Measurements from ENCODE around the gene FNIP2.

FNIP2 gene

DNA sequence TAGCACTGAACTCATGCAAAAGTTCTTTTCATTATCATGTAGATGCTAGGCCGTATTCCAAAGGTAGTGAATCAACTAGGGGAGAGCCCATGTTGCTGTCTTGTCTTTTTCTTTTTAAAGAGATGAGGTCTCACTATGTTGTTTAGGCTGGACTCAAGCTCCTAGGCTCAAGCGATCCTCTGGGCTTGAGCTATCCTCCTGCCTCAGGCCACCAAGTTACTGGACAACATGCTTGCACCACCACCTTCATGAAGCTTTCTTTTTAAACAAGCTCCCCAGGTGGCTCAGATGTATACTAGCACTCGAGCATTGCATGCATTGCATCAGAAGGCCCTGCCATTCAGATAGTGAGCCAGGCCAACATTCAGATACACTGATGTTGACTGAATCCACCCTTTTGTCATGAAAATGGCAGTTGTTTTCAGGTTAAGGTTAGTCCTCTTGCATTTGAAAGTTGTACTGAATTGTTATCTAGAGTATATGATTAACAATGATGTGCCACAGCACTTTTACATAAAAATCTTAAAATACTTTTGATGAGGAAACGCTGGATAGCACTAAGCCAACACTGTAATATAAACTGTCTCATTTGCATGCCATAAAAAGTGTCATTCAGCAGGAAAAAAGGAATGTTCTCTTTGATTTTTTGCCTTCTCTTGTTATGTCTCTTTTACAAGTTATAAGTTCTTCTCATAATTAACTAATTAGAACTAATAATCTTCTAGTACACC lies 76.7 kb downstream of the FNIP2 start:
- 11% methylated on average over 4 of the region's 4 CpGs for WGBS
- H3K36me3 ChIP-seq (ENCODE audit: insufficient read depth, low read length): no peaks in the 10 kb centered on the region

DNA sequence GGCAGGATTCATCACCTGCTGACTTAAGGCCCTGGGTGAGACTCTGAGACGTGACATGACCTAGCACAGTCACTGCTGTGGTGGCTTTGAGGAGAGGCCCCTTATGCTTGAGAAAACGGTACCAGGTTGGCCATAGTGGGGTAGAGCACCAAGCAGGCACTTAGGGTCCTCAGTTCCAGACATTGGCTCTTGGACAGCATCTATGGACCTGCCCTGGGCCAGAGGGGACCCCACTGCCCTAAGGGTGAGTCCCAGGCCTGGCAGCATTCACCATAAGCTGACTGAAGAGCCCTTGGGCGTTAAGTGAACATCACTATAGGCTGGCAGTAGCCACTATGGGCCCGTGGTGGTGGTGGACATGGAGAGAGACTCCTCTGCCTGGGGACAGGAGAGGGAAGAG lies 78.7 kb downstream of the FNIP2 start:
- 92% methylated on average over 4 of the region's 4 CpGs for WGBS
- H3K27ac ChIP-seq (ENCODE audit: low read depth, low read length): no peak overlapping the region
- H3K4me3 ChIP-seq (ENCODE audit: low read length): no peak overlapping the region
- no peak overlapping the region for H3K9ac ChIP-seq (ENCODE audit: low read depth, low read length)
- no peaks in the 10 kb centered on the region for H3K9me3 ChIP-seq (ENCODE audit: insufficient read depth, low read depth, low read length)
- no peaks in the 10 kb centered on the region for H3K36me3 ChIP-seq (ENCODE audit: insufficient read depth, low read length)
- H3K27me3 ChIP-seq (ENCODE audit: insufficient read depth, low read length): no peaks in the 10 kb centered on the region
- peaks cover 31% of the 10 kb centered on the region for H3K4me1 ChIP-seq (ENCODE audit: insufficient read depth, low read length)

More for the DNA sequence above, 76.7 kb downstream of the FNIP2 start:
- Histone ChIP-seq H3K9me3 (ENCODE audit: insufficient read depth, low read depth, low read length) (no peaks in the 10 kb centered on the region), H3K4me3 (ENCODE audit: low read length) (peak overlapping the region; percentile 40; the same call in 1 of the 2 replicates), H3K4me1 (ENCODE audit: insufficient read depth, low read length) (peaks cover 31% of the 10 kb centered on the region), H3K9ac (ENCODE audit: low read depth, low read length) (peak overlapping the region; percentile 76), H3K27ac (ENCODE audit: low read depth, low read length) (peak overlapping the region; percentile 99), H3K27me3 (ENCODE audit: insufficient read depth, low read length) (no peaks in the 10 kb centered on the region)

DNA sequence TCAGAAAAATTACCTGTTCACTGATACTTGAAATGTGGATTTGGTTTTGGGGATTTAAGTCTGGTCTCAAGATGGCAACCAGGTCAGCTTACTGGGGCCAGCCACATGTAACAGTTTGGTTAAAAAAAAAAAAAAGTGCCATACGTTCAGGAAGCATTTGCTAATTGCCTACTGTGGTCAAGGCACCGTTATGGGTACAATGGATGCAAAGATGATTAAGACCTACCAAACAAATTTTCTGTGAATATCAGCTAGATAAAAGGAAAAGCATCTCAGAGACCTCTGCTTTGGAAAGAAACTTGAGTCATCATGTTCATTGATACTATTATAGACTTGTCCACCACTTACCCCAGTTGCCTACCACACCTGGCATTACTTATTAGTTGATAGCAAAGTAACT lies 80.9 kb downstream of the FNIP2 start:
- WGBS: 95% methylated on average over 2 of the region's 2 CpGs
- Histone ChIP-seq H3K4me3 (ENCODE audit: low read length) (no peak overlapping the region), H3K36me3 (ENCODE audit: insufficient read depth, low read length) (no peaks in the 10 kb centered on the region), H3K27ac (ENCODE audit: low read depth, low read length) (no peak overlapping the region), H3K4me1 (ENCODE audit: insufficient read depth, low read length) (peaks cover 25% of the 10 kb centered on the region), H3K27me3 (ENCODE audit: insufficient read depth, low read length) (no peaks in the 10 kb centered on the region), H3K9me3 (ENCODE audit: insufficient read depth, low read depth, low read length) (no peaks in the 10 kb centered on the region), H3K9ac (ENCODE audit: low read depth, low read length) (no peak overlapping the region)

DNA sequence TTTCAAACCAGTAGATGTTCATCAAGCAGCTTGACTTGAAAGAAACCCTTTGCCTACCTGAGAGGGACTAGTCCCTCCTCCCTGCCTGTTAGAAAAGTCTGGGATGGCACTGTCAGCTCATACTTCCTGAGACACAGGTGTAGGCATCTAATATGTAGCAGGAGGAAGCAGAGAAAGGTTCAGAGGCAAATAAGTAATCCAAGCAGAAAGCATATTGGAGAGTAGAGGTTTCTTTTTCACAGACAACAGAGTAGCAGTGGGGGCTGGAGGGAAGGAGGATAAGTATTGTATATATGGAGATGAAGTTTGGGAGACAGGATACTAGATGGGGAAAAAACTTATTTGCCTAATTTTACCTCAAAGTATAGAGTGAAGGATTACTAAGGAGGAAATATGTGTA lies 81.5 kb downstream of the FNIP2 start:
- H3K9ac ChIP-seq (ENCODE audit: low read depth, low read length): no peak overlapping the region

DNA sequence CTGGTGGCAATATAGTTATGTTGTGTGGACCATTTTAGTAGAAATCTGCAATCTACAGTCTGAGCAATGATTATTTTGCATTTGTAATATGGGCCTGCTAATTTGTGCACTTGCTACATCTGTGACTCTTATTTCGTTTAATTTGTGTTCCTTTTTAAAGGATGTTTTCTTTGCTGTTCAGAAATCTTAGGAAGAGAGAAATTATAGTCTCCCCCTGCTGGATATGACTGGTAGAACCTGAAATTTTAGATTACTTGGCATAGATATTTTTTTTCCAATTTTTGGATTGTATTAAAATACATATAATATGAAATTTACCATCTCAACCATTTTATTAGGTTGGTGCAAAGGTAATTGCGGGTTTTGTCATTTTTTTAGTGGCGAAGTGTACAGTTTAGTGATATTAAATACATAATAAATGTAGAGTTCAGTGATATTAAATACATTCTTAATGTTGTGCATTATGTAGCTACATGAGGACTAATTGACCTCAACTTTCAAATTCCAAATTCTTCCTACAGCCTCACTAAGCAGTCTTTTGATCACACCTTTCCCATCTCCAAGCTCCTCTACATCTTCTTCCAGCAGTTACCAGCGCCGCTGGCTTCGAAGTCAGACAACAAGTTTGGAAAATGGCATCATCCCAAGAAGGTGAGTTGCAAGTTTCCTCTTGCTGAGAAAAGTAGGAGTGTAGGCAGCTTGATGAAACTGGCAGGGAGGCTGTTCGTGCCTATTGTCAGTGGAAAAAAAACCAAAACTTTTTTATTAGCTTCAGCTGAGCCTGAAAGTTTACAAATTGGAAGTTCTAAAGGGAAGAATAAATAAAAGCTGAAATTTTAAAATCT lies 82.2 kb downstream of the FNIP2 start:
- Histone ChIP-seq H3K9me3 (ENCODE audit: insufficient read depth, low read depth, low read length) (no peaks in the 10 kb centered on the region), H3K27ac (ENCODE audit: low read depth, low read length) (no peak overlapping the region), H3K4me1 (ENCODE audit: insufficient read depth, low read length) (peaks cover 13% of the 10 kb centered on the region), H3K4me3 (ENCODE audit: low read length) (no peak overlapping the region), H3K27me3 (ENCODE audit: insufficient read depth, low read length) (no peaks in the 10 kb centered on the region), H3K9ac (ENCODE audit: low read depth, low read length) (no peak overlapping the region), H3K36me3 (ENCODE audit: insufficient read depth, low read length) (no peaks in the 10 kb centered on the region)
- WGBS: 87% methylated on average over 5 of the region's 7 CpGs

More for the DNA sequence above, 81.5 kb downstream of the FNIP2 start:
- Histone ChIP-seq H3K4me1 (ENCODE audit: insufficient read depth, low read length) (peaks cover 18% of the 10 kb centered on the region), H3K4me3 (ENCODE audit: low read length) (no peak overlapping the region), H3K27ac (ENCODE audit: low read depth, low read length) (no peak overlapping the region), H3K36me3 (ENCODE audit: insufficient read depth, low read length) (no peaks in the 10 kb centered on the region), H3K27me3 (ENCODE audit: insufficient read depth, low read length) (no peaks in the 10 kb centered on the region), H3K9me3 (ENCODE audit: insufficient read depth, low read depth, low read length) (no peaks in the 10 kb centered on the region)

DNA sequence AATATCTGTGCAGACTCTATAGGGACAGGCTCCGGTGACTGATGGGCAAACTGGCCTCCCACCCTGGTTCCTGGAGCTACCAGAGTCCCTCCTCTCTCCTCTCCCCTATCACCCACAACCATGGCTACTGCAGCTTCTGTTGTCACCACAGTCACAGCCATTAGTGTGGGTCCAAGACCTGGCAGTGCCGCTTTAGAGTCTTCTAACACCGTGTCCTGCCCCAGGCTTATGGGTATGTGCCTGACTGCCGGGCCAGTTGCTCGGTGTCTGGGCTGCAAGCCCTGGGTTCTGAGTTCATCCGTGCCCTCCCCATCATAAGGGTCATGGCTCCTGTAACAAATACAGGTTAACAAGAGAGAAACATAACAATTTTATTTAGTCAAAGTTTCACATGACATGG lies 85.4 kb downstream of the FNIP2 start:
- H3K36me3 ChIP-seq (ENCODE audit: insufficient read depth, low read length): no peaks in the 10 kb centered on the region
- no peaks in the 10 kb centered on the region for H3K9me3 ChIP-seq (ENCODE audit: insufficient read depth, low read depth, low read length)
- WGBS: 96% methylated on average over 6 of the region's 6 CpGs
- no peak overlapping the region for H3K9ac ChIP-seq (ENCODE audit: low read depth, low read length)
- no peaks in the 10 kb centered on the region for H3K27me3 ChIP-seq (ENCODE audit: insufficient read depth, low read length)
- no peak overlapping the region for H3K27ac ChIP-seq (ENCODE audit: low read depth, low read length)
- no peak overlapping the region for H3K4me3 ChIP-seq (ENCODE audit: low read length)
- H3K4me1 ChIP-seq (ENCODE audit: insufficient read depth, low read length): no peaks in the 10 kb centered on the region

DNA sequence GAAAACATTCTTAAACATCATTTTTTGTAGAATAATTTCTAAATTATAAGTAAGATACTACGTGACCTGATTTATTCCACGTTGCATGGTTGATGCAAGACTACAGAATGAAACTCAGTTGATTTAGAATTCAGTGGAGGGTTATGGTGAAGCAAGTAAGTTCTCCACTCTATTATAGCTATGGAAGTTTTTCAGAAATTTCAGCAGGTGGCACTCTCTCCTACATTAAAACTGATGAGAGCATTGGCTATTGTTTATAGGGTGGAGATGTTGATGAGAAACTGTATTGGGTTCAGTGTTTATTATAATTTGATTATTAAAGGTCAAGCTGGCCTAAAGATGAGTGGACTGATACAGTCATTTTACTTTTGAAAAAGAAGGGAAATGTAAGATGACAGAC lies 88.0 kb downstream of the FNIP2 start:
- Histone ChIP-seq H3K4me1 (ENCODE audit: insufficient read depth, low read length) (no peaks in the 10 kb centered on the region), H3K36me3 (ENCODE audit: insufficient read depth, low read length) (peaks cover 14% of the 10 kb centered on the region), H3K9ac (ENCODE audit: low read depth, low read length) (no peak overlapping the region), H3K27ac (ENCODE audit: low read depth, low read length) (no peak overlapping the region), H3K9me3 (ENCODE audit: insufficient read depth, low read depth, low read length) (no peaks in the 10 kb centered on the region), H3K4me3 (ENCODE audit: low read length) (no peak overlapping the region), H3K27me3 (ENCODE audit: insufficient read depth, low read length) (no peaks in the 10 kb centered on the region)
- 68% methylated on average over 2 of the region's 2 CpGs for WGBS

DNA sequence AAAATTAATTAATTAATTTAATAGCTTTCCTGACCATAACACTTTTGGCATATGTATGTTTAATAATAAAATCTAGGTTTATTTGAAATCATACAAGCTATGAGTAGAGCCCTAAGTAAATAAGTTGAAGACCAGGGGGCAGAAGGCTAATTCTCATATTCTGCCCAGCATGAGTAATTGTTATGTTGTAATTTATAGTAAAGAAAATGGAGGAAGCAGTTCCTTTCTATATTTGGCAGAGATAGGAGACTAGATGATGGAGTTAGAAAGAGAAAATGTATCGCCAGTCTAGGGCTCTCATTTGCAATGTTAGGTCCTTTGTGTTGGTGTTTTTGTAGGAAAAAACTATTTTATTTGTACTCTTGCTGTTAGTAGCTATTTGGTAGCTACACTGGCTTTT lies 89.1 kb downstream of the FNIP2 start:
- H3K27ac ChIP-seq (ENCODE audit: low read depth, low read length): no peak overlapping the region
- 94% methylated on average over 1 of the region's 1 CpG for WGBS

DNA sequence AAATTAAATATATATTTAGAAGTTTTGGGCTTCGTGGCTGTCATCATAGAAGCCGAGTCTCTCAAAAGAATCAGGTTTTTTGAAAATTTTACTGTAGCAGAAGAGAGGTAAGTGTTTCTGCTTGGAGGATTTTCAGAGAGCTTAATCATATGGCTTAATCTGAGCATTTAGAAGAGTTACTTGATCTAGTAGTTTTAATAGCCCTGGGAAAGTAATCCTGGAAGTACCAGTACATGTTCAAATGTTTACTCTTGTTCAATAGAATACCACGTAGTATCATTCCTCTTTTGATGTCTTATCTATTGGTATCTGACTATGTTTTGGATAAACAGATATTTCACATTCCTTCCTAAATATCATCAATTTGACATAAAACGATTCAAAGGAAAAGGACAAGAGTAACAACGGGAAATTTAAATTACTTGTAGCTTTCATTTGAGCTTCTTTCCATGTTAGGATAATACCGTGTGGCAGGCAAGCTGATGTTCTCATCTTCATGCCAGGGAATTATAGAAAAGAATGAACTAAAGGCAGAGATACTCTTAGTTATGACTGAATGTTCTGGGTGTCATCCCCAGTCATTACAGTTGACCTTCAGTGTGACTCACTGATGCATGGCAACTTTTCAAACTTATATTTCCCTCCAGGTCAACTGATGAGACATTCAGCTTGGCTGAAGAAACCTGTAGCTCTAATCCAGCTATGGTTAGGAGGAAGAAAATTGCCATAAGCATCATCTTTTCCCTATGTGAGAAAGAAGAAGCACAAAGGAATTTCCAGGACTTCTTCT lies 89.8 kb downstream of the FNIP2 start:
- Histone ChIP-seq H3K27me3 (ENCODE audit: insufficient read depth, low read length) (no peaks in the 10 kb centered on the region), H3K9ac (ENCODE audit: low read depth, low read length) (no peak overlapping the region), H3K27ac (ENCODE audit: low read depth, low read length) (no peak overlapping the region), H3K36me3 (ENCODE audit: insufficient read depth, low read length) (peaks cover 23% of the 10 kb centered on the region), H3K4me1 (ENCODE audit: insufficient read depth, low read length) (no peaks in the 10 kb centered on the region), H3K9me3 (ENCODE audit: insufficient read depth, low read depth, low read length) (no peaks in the 10 kb centered on the region), H3K4me3 (ENCODE audit: low read length) (no peak overlapping the region)
- WGBS: 95% methylated on average over 5 of the region's 6 CpGs

More for the DNA sequence above, 89.1 kb downstream of the FNIP2 start:
- Histone ChIP-seq H3K9ac (ENCODE audit: low read depth, low read length) (no peak overlapping the region), H3K4me1 (ENCODE audit: insufficient read depth, low read length) (no peaks in the 10 kb centered on the region), H3K4me3 (ENCODE audit: low read length) (no peak overlapping the region), H3K27me3 (ENCODE audit: insufficient read depth, low read length) (no peaks in the 10 kb centered on the region), H3K9me3 (ENCODE audit: insufficient read depth, low read depth, low read length) (no peaks in the 10 kb centered on the region), H3K36me3 (ENCODE audit: insufficient read depth, low read length) (peaks cover 23% of the 10 kb centered on the region)

DNA sequence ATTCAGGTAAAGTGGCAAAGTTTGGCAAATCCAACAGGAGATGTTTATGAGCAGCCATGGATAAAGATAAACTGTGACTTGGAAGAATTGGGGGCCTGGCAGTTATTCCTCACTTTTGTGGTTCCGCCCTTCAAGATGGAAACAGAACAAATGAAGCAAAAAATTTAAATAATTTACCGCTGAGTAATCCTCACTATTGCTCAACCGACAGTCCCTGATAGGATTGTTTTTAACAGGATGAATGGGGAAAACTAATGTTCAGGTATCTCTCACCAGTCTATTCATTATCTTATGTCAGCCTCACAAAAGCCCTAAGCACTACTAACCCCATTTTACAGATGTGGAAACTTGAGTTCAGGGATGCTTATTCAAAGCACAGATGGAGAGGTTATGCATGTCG lies 90.8 kb downstream of the FNIP2 start:
- Histone ChIP-seq H3K4me3 (ENCODE audit: low read length) (no peak overlapping the region), H3K9ac (ENCODE audit: low read depth, low read length) (no peak overlapping the region), H3K36me3 (ENCODE audit: insufficient read depth, low read length) (peaks cover 23% of the 10 kb centered on the region), H3K27me3 (ENCODE audit: insufficient read depth, low read length) (no peaks in the 10 kb centered on the region), H3K27ac (ENCODE audit: low read depth, low read length) (no peak overlapping the region), H3K9me3 (ENCODE audit: insufficient read depth, low read depth, low read length) (no peaks in the 10 kb centered on the region), H3K4me1 (ENCODE audit: insufficient read depth, low read length) (no peaks in the 10 kb centered on the region)
- 99% methylated on average over 3 of the region's 4 CpGs for WGBS

DNA sequence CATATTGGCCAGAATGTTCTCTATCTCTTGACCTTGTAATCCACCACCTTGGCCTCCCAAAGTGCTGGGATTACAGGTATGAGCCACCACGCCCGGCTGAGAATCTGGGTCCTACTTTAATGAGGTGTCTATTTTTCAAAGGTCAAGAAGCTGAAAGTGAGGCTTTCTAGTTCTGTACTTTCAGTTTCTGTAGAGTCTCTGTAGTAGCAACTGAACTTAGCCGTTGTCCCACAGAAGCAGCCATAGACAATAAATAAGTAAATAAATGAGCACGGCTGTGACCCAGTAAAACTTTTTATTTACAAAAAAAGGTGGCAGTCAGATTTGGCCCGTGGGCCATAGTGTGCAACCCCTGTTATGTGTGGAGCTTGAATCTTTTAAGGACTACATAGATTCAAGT lies 92.0 kb downstream of the FNIP2 start:
- H3K27ac ChIP-seq (ENCODE audit: low read depth, low read length): no peak overlapping the region
- H3K36me3 ChIP-seq (ENCODE audit: insufficient read depth, low read length): peaks cover 23% of the 10 kb centered on the region
- H3K27me3 ChIP-seq (ENCODE audit: insufficient read depth, low read length): no peaks in the 10 kb centered on the region
- WGBS: 97% methylated on average over 5 of the region's 5 CpGs
- H3K4me3 ChIP-seq (ENCODE audit: low read length): no peak overlapping the region
- H3K9ac ChIP-seq (ENCODE audit: low read depth, low read length): no peak overlapping the region
- H3K4me1 ChIP-seq (ENCODE audit: insufficient read depth, low read length): no peaks in the 10 kb centered on the region
- H3K9me3 ChIP-seq (ENCODE audit: insufficient read depth, low read depth, low read length): no peaks in the 10 kb centered on the region

All from HUES64 (cell line).